Right ventricle myocardium superior (tissue), 1 donor: Measurements from ENCODE around the gene SH2D3C. TPM values are rescaled to one million over a fixed set of nuclear protein-coding genes. Genes with fewer than 3 reads are reported as not detected.

ENCODE experiments used
- ATAC-seq: fragments of 200-7000 bp; cut with Tn5 transposase; one replicate; pipeline ENCODE4 v1.9.1; 2020; ENCODE audit warnings: mild to moderate bottlenecking; ENCODE audit not compliant: poor library complexity
- DNase-seq: peaks from one replicate; pipeline ENCODE4 v3.0.0-alpha.2; 2020
- intact Hi-C: fragments of 100-400 bp; cut with DNase I; formaldehyde crosslinking; loops from one replicate; pipeline ENCODE4 v1.11.2; 2022
- long read RNA-seq: library from polyadenylated mRNA; unstranded; transcript quantifications from one replicate; pipeline ENCODE4 v2.0.0, GENCODE V29; 2021
- total RNA-seq: library from RNA; stranded (reverse); fragmentation: NEBNext Ultra II Directional; extraction: Animal tissue kit (Norgen Biotek cat#: 25700); gene quantifications from one replicate; pipeline ENCODE4 v1.2.1, GENCODE V29; 2021
- donor health status: DM: no; HTN: yes; CAD: no; lungs with severe emphysema.

The SH2D3C gene, protein sequence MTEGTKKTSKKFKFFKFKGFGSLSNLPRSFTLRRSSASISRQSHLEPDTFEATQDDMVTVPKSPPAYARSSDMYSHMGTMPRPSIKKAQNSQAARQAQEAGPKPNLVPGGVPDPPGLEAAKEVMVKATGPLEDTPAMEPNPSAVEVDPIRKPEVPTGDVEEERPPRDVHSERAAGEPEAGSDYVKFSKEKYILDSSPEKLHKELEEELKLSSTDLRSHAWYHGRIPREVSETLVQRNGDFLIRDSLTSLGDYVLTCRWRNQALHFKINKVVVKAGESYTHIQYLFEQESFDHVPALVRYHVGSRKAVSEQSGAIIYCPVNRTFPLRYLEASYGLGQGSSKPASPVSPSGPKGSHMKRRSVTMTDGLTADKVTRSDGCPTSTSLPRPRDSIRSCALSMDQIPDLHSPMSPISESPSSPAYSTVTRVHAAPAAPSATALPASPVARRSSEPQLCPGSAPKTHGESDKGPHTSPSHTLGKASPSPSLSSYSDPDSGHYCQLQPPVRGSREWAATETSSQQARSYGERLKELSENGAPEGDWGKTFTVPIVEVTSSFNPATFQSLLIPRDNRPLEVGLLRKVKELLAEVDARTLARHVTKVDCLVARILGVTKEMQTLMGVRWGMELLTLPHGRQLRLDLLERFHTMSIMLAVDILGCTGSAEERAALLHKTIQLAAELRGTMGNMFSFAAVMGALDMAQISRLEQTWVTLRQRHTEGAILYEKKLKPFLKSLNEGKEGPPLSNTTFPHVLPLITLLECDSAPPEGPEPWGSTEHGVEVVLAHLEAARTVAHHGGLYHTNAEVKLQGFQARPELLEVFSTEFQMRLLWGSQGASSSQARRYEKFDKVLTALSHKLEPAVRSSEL
- total RNA-seq, result 18.2 TPM
- long read RNA-seq, transcript SH2D3C-206 (11 exons, 2,794 nt), result minor isoform, 9 of 74 reads
- long read RNA-seq, transcript SH2D3C-203 (11 exons, 2,750 nt), result major isoform, 17 of 74 reads
- long read RNA-seq, partial matches to known transcripts, result 38 of 74 reads
- long read RNA-seq, other reads (novel, unspliced or antisense), result 9 of 74 reads

- ATAC-seq (peak; percentile 67), DNase-seq (peak; percentile 78)
- intact Hi-C loops, result no loop called here
Observed at GRCh38 chr9:127778280-127779135, at the start of gene SH2D3C. SH2D3C (minus strand) TSS chr9:127778666; CDS start chr9:127778627, 39 bp downstream.

- DNase-seq (no peak), ATAC-seq (no peak)
- intact Hi-C loops, result no loop called here
Observed at GRCh38 chr9:127826253-127826913, 47.9 kb upstream of the SH2D3C start.

DNA sequence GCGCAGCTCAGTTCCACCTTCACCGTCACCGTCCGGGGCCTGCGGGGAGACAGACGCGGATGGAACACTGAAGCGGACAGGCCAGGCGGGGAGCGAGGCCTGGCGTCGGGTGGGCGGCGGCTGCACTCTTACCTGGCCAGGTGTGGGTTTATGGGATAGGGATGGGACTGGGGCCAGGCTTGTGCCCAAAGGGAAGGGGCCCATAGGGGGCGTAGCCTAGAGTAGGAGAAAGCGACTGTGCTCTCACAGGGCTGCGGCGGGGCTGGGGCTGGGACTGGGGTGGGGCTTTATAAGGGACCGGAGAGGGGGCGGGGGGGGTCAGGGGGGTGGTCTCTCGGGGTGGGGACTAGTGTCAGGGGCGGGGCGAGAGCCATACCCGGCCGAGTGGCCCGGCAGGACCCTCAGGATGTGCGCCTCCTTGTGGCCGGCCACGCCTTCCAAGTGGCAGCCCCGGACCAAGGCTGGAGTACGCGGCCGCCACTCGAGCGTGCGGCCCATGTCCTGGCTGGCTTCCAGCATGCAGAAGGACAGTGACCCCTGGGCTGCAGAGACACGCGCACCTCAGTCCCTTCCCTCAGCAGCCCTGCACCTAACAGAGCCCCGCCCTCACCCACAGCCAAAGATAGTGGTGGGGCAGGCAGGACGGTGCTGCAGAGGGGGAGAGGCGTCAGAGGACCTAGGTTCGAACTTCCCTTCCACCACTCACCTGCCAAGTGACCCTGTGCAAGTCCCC is 47.0 kb upstream of the SH2D3C start:
- intact Hi-C loops, result no loop called here
- peak; percentile 4 for ATAC-seq
- peak; percentile 62 for DNase-seq

GRCh38 chr9:127822108-127822507 is 43.6 kb upstream of the SH2D3C start:
- DNase-seq (no peak), ATAC-seq (no peak)
- intact Hi-C loops, result no loop called here

DNA sequence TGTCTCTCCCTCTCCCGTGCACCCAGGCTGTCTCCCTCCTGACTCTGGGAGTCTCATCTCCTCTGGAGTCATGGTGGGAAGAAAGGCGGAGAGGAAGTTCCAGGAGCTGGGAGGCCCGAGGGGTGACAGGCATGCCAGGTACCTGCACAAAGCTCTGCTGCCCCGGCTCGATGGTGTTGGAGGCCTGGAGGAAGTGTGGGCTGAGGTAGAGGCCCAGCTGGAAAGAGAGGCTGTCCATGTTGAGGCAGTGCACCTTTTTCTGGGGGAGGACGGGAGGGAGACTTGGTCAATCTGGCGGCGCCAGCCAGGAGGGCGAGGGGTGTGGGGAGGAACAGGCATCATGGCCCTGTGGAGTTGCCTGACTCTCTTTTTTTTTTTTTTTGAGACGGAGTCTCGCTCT is 40.1 kb upstream of the SH2D3C start:
- DNase-seq (no peak), ATAC-seq (no peak)
- intact Hi-C loops, result no loop called here

DNA sequence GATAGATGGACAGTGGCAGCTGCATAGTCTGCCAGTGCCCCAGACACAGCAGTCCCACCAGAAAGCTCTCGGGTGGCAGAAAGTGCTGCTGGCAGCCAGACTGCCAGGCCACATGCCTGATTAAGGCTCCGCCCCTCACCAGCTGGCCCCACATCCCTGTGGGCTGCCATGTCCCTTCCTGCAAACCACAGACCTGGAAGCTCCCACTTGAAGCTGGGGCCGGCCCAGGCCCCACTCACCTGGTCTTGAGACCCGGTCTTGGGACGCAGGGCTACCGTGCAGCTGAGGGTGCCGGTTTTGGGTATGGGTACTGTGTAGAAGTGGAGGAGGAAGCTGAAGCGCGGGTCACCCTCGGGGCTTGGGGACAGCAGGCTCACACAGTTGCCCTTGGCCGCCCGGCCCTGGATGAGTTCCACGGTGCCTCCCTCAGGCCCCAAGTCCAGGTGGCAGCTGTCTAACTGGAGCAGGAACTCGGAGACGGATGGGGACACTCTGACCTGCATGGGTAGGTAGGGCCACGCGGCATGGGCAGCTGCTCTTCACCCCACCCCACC is 39.5 kb upstream of the SH2D3C start:
- DNase-seq, result no peak
- intact Hi-C loops, result no loop called here
- ATAC-seq, result peak; percentile 3

DNA sequence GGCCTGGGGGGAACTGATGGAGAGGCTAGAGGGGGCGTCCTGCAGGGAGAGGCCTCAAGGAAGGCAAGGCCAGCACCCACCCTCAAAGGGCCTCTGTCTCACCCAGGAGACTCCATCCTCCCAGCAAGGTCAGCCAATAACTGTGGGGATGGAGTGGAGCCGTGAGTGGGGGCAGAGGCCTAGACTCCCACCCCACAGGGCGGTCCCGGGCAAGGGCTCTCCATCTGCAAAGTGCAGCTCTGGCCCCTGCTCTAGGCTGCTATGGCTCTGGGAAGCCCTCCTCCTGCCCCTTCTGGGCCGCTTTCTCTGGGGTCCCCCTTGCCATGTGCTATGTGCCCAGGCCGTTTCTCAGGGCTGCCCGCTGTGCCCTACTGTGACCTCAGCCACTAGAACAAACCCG is 38.3 kb upstream of the SH2D3C start:
- no peak for DNase-seq
- intact Hi-C loops, result no loop called here
- ATAC-seq, result no peak

GRCh38 chr9:127816362-127816725 is 37.9 kb upstream of the SH2D3C start:
- intact Hi-C loops, result no loop called here
- ATAC-seq (no peak), DNase-seq (no peak)

DNA sequence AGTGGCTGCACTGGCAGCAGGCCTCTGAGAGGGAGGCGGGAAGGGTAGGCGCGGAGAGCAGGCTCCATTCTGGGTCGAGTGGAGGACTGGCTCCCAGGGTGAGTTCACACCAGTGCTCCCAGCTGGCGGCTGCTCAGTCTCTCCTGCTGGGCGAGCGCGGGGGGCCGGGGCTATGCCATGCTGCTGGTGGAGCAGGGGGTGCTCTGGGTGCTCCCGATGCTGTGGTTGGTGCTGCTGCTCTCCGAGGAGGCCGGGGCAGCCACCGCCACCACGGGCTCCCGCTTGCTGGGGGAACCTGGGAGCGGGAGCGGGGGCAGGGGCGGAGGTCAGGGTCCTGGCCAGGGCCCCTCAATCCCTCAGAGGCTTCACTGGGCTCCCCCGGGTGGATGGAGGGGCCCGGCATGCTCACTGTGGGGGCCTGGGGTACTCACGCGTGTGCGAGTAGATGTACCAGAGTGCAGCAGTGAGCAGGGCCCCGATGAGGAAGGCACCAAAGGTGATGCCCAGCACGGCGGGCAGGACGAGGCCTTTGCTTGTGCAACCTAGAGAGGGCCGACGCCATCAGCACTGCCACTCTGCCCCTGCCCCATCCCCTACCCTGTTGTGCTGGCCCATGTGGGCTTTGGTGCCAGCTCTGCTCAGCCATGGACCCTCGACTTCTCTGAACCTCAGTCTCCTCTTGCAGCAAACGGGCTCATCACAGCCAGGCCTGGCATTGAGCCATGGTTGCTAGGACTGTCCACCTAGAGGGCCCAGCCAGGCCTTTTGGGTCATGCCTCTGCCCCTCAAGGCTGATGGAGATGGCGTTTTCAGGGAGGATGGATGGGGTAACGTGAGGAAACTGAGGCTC is 37.3 kb upstream of the SH2D3C start:
- ATAC-seq (peak; percentile 3), DNase-seq (no peak)
- intact Hi-C loops, result no loop called here

DNA sequence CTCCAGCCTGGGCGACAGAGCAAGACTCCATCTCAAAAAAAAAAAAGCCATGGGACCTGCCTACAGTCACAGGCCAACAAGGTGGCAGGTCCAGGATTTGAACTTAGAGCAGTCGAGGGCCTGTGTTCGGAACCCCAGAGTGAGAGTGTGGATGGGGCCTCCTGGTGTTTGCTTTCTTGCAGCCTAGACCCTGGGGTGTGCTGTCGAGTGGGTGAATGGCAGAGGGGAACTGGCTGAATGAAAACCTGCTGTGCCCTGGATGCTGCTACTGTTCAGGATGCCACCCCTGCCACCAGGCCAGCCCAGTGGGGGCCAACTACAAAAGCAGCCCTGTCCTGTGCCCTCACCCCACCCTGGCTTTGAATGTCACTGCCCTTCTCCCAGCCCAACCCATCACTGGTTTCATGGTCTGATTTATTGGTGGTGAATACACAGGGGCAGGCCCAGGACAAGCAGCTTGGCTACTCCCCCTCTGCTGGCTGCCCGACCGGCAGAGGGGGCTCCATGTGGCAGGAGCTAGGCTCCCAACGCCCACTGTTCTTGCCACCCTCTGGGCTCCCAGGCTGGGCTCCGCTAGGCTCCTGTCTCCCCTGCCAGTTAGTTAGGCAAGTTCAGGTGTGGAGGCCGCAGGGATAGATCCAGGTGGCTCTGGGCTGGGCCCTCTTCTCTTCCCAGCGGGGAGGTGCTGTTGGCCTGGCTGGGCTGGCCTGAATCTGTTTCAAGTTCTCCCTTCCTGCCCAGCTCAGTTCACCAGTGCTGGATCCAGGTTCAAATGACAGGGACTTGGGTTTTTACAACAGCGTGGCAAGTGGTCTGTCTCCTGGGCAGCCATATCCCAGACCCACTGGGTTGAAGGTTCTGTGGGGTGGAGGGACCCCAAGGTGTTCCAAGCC is 36.4 kb upstream of the SH2D3C start:
- intact Hi-C loops, result no loop called here
- ATAC-seq (no peak), DNase-seq (no peak)

- ATAC-seq (no peak), DNase-seq (no peak)
- intact Hi-C loops, result no loop called here
Observed at GRCh38 chr9:127813686-127814226, 35.3 kb upstream of the SH2D3C start.

DNA sequence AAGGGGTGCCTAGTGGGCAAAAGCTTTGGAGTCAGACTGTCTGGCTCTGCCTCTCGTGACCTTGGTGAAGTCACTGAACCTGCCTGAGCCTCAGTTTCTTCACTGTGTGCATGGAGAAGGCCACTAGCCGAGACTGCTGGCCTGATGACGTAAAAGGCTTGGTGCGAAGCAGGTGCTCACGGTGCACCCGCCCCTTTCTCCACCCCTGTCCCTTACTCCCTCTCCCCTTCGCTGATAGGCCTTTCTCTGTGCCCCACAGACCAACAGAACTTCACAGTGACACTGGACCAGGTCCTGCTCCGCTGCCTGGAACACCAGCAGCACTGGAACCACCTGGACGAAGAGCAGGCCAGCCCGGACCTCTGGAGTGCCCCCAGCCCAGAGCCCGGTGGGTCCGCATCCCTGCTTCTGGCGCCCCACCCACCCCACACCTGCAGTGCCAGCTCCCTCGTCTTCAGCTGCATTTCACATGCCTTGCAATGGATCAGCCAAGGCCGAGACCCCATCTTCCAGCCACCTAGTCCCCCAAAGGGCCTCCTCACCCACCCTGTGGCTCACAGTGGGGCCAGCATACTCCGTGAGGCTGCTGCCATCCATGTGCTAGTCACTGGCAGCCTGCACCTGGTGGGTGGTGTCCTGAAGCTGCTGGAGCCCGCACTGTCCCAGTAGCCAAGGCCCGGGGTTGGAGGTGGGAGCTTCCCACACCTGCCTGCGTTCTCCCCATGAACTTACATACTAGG is 34.6 kb upstream of the SH2D3C start:
- DNase-seq, result no peak
- intact Hi-C loops, result no loop called here
- ATAC-seq, result no peak

DNA sequence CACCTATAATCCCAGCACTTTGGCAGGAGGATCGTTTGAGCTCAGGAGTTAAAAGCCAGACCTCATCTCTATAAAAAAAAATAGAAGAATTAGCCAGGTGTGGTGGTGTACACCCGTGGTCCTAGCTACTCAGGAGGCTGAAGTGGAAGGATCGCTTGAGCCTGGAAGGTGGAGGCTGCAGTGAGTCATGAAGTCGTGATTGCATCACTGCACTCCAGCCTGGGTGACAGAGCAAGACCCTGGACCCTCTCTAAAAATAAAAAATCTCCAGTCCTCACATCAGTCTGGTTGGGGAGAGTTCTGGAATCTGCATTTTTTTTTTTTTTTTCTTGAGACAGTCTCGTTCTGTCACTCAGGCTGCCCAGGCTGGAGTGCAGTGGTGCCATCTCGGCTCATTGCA is 33.5 kb upstream of the SH2D3C start:
- intact Hi-C loops, result no loop called here
- ATAC-seq (no peak), DNase-seq (no peak)

DNA sequence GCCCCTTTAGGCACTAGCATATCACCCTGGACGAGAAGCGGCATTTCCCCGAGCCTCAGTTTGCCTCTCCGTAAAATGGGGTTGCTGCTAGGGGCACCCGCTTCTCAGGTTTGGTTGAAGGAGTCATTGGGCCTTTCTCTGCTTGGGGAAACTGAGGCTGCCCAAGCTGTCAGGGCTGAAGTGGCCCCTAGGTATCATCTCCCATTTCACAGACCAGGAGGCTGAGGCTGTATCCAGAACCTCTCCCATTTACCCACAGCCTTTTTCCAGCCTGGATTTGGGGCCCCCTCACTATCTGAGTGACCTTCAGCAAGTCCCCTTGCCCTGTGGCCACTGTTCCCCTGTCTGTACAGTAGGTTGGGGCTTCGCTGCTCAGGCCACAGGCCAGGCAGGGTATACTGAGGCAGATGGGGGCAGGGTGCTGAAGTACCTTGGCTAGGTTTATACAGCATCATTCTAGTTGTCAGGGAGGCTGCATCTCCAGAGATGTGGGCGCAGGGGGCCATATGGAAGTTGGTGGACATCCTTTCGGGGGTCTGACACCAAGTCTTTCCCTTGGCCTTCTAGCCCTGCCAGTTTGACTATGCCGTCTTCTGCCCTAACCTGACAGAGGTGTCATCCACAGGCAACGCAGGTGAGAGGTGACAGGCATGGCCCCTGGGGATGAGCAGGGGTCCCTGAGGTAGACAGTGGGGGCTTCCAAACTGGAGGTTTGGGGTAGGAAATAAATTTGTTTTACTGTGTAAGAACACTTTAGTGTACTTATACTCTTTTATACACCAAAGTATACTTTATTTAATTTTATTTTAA is 32.1 kb upstream of the SH2D3C start:
- ATAC-seq, result no peak
- intact Hi-C loops, result no loop called here

More for the DNA sequence above, 32.1 kb upstream of the SH2D3C start:
- no peak for DNase-seq
